Vagina (tissue), 2 donors: ENCODE measurements around the gene TJP2.

ENCODE experiments used
- POLR2AphosphoS5 ChIP-seq, 2 donors: sonication (generic); formaldehyde crosslinking; IDR thresholded peaks; one replicate each; pipeline ENCODE4 v1.9.0; 2017; ENCODE audit warnings: antibody characterized with exemption in 2 of 2, mild to moderate bottlenecking in 2 of 2, low read depth in 1 of 2; ENCODE audit not compliant: insufficient read depth in 1 of 2
- TF ChIP-seq, protein P1 (sequence below), 3 experiments: fragments of 450-650 bp in 2 of 3; fragments of 200-600 bp in 1 of 3; sonication (generic) in 1 of 3; IDR thresholded peaks; one replicate each; pipeline ENCODE4 v1.5.1; 2017 to 2019; ENCODE audit warnings: antibody characterized with exemption in 3 of 3, mild to moderate bottlenecking in 2 of 3, moderate library complexity in 2 of 3

DNA sequence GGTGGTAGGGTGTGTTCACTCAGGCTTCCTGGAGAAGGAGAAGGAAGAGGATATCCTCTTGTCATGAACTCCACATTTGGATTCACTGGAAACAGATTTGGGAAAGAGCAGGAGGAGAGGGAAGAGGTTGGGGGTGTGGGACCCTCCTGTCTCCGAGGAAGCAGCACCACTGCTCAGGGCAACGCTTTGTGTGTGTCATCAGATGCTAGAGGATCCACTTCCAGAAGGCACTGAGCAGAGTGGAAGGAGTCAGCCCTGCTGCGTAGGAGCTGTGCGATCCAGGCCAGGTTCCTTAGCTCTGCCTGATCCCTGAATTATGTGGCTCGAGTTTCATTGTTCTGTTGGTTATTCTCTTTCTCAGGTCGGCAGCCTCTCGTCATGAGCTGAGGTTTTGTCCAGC lies 37.3 kb upstream of the TJP2 start:
- TF ChIP-seq, protein P1, sequence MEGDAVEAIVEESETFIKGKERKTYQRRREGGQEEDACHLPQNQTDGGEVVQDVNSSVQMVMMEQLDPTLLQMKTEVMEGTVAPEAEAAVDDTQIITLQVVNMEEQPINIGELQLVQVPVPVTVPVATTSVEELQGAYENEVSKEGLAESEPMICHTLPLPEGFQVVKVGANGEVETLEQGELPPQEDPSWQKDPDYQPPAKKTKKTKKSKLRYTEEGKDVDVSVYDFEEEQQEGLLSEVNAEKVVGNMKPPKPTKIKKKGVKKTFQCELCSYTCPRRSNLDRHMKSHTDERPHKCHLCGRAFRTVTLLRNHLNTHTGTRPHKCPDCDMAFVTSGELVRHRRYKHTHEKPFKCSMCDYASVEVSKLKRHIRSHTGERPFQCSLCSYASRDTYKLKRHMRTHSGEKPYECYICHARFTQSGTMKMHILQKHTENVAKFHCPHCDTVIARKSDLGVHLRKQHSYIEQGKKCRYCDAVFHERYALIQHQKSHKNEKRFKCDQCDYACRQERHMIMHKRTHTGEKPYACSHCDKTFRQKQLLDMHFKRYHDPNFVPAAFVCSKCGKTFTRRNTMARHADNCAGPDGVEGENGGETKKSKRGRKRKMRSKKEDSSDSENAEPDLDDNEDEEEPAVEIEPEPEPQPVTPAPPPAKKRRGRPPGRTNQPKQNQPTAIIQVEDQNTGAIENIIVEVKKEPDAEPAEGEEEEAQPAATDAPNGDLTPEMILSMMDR (IDR thresholded peaks at IDR 0.05) = no peak
- TF ChIP-seq POLR2AphosphoS5 (IDR thresholded peaks at IDR 0.05; ENCODE audit: insufficient read depth in 1 of 2, low read depth in 1 of 2) = no peak
